IPS DF 19.7 (cell line): ENCODE data around the gene PSMA4.
"Not testable (repeated sequence)": the region's sequence is repeated elsewhere in the genome, so short reads cannot be mapped to it uniquely, and the experiment has no call there.

Experiments
- DNase-seq: peaks from one replicate; pipeline ENCODE4 v3.0.0-alpha.2; 2013; ENCODE audit warnings: low read depth, low spot score

The PSMA4 gene

DNA sequence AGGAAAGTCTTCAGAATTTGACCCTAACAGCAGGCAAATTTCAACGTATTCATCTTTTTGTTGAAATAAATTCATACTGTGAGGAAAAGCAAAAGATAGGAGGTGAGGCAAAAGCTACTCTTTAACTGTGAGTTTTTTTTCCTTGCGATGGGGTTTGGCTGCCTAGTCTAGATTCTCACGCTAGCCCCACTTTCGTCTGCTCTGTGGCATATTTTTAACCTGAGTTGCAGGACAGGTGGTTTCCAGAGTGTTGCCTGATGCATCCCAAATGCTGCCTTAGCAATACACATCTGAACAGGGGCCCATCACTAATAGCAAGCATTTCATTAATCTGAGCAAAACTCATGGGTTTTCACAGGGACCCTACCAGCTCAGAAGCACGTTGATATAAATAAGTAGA, 11.7 kb downstream of the PSMA4 start:
- DNase-seq, result no peak

DNA sequence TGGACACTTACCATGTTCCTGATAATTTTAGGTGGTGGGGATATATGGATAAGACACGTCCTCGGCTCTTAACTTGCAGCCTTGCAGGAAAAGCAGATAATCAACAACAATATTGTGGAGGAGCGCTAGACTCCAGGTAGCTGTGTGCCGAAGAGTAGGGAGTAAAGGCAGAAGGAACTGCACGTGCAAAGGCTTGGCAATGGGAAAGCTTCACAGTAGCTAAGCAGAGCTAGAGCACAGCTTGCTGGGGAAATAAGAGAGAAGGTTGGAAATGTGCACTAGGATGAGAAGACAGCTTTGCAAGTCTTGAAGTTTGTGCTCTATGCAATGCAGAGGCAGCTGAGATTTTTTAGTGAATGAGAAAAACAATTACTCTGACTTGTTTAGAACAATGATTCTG, 12.4 kb downstream of the PSMA4 start:
- DNase-seq, result no peak

DNA sequence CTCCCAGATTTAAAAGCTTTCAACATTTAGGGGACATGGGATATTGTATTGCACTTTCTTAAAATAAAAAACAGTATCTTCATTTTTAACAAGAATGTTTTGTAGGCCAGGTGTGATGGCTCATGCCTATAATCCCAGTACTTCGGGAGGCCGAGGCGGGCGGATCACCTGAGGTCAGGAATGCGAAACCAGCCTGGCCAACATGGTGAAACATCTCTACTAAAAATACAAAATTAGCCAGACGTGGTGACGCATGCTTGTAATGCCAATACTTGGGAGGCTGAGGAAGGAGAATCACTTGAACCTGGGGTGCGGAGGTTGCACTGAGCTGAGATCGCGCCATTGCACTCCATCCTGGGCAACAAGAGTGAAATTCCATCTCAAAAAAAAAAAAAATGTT, 20.0 kb downstream of the PSMA4 start:
- not testable (repeated sequence) for DNase-seq

DNA sequence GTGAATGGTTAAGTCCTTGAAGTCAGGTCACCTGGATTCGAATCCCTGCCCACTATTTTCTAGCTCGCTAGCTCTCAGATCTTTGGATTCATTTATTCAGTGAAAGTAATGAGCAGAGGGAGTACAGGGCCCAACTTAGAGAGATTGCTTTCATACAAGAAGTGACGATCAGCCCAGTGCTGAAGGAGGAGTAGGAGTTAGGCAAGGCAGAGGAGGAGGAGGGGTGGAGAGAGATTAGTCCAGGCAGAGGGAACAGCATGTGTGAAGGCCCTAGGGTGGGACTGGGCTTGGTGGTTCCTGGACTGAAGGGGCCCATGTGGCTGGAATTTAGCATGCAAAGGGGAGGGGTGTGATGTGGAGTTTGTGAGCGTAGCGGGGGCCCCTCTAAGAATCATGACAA, 21.2 kb downstream of the PSMA4 start:
- no peak for DNase-seq

DNA sequence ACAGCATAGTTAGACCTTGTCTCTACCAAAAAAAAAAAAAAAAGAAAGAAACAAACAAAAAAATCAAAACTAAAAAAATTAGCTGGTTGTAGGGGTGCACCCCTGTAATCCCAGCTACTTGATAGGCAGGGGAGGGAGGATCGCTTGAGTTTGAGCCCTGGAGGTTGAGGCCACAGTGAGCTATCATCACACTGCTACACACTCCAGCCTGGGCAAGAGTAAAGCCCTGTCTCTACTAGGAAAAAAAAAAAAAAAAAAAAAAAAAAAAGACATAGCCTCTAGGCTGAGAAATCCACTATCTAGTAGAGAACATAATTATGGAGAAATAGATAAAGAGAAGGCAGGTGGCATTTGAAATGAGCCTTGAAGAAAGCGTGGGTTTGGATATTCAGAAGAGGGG, 22.8 kb downstream of the PSMA4 start:
- no peak for DNase-seq

DNA sequence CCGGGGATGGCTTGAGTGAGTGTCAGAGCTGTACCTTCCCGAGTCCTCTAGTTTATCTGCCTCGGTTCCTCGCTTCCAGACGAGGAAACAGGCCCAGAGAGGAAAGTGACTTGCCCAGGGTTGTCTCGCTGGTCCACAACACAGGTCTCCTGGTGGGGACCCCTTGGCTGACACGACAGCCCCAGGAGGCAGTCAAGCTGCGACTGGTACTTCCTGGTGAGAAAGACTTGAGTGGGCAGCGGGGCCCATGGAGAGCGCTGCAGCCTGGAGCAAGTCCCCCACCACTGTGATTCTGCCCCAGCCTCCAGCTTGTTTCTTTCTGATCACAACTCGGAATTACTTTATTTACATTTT, 24.5 kb downstream of the PSMA4 start:
- no peak for DNase-seq

DNA sequence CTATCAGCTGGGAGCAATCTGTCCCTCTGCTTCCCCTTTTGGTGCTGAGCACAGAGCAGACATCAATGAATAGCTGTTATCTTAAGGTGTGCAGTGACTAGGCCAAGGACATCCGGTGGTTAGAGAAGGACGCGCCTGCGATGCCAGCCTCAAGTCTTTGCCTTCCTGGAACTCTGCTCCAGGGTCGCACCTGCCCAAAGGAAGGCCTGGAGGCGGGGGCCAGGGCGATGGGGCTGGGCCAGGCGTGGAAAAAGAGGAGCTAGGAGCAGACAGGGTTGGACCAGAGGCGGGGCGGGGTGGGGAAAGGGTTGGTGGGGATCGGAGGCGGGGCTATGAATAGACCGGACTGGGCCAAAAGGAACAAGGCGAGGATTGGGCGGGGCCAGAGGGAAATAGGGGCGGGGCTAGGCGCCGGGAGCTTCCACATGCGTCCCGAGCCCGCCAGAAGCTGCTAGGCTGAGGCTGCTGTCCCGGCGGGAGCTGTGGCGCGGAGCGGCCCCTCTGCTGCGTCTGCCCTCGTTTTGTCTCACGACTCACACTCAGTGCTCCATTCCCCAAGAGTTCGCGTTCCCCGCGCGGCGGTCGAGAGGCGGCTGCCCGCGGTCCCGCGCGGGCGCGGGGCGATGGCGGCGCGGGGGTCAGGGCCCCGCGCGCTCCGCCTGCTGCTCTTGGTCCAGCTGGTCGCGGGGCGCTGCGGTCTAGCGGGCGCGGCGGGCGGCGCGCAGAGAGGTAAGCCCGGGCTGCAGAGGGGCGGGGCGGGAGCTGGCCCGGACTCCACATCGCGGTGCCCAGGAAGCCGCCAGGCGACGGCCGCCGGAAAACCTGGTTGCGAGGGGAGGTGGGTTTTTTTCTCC, 25.1 kb downstream of the PSMA4 start, which contains the start of gene CHRNA5:
Gene CHRNA5 (plus strand): TSS at position 424 of the 854 bp plus-strand sequence. CDS start 200 bp downstream, at position 624.
- DNase-seq, result peak; percentile 82

DNA sequence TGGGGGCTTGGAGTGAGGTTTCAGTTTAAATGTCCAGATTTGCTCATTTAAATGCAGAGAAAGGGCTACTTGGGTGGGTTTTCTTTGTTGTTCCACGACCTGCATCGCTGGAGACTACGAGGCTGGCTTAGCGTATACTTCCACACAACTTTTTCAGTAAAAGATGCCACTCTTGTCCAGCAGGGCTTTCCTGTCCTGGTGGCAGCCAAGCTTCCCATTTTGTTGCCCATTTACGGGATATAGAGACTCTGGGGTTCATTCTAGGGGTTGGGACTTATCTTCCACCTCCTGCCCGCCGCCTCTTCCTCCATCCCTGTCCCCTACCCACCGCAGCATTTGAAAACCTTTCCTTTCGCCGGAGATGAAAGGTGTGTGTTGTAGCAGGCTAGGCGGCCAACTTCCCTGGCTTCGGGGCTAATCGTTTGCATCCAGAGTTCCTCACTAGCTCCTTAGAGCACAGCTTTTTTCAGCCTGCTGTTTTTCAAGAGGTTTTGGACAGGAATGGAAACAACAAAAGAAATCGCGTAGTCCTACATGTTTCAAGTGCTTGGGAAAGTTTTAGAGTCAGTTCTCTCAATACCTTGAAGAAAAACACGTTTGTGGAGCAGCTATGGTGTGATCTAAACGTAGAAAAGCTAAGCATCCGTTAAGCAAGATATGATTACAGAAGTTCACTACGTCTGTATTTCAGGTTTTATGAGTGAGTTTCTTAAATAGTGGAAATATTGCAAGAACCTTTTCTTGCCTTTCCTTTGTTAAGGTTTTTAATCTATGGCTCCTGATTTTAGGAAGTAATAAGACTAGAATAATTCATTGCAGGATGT, 25.9 kb downstream of the PSMA4 start:
- DNase-seq, result no peak

DNA sequence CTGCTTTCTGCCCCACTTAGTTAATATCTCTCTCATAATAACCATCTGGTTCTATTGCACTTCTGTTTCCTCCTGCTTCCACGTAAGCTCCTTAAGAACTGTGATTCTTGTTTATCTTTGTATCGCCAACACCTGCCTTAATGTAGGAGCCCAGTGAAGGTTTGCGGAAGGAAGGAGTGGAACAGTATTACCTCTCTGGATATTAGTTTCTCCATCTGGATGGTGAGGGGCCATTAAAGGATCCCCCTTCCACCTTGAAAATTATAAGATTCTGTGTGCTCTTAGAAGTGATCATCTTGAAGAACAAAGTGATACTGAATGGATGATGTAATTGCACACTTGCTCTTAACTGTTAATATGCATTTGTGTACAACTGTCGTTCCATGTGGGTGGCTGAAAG, 27.3 kb downstream of the PSMA4 start:
- DNase-seq, result no peak

DNA sequence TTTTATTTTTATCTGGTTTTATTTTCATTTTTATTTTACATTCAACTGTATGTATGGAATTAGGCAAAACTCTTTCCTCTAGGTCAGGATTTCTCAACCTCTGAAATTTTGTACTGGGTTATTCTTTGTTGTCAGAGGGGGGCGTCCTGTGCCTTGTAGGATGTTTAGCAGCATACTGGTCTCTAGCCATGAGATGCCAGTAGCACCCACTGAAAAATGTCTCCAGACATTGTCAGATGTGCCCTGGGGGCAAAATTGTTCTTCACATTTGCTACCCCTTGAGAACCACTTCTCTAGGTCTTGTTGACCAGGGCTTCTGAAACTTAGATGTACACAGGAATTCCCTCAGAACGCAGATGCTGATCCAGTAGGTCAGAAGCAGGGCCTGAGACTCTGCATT, 30.5 kb downstream of the PSMA4 start:
- DNase-seq, result no peak

DNA sequence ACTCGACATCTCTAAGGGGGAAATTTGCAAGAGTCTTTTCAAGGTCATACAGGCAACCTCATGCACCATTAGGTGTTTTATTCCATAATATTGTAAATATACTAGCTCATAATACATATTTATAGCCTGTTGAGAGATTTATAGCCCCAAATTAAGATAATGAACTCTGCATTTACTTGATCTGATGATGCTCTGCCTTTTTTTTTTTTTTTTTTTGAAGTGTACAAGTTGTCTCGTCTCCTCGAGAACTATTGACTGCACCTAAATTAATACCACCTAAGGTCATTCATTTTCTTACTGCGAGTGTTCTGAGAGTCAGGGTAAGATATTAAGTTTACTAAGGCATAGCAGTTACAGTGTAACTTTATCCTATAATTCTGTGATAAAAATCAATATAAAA, 31.1 kb downstream of the PSMA4 start:
- DNase-seq, result no peak

DNA sequence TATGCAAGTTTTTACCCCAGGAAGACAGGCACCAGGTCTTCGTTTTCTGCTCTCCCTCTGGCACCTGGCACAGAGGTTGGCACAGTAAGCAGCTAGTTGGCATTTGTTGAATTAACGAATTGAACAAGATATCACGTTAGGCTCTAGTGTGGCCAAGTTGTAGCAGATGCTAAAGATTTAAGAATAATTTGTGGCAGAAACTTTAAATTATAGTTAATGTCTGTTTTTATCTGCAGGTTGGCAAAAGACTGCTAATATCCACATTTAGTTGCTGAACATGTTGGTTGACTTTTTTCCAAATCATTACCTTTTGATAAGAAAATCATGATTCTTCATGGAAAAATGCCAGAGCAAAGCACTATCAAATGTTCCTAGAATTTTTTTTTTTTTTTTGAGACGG, 33.2 kb downstream of the PSMA4 start:
- DNase-seq, result no peak

DNA sequence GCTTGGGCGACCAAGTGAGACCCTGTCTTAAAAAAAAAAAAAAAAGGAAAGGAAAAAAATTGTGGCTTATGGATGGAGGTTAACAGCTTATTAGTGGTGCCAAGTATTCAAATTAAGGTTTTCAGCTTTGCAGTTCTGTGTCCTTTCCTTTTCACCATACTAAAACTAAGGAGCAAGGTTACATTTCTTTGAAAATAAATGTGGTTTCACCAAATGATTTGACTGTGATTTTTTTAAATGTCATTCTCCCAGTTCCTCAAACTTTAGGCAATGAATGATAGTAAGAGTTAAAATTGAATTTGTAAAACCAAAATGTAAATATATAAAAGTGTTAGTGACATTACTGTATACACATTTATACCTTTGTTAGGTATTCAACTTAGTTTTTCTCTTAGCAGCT, 34.7 kb downstream of the PSMA4 start:
- no peak for DNase-seq

DNA sequence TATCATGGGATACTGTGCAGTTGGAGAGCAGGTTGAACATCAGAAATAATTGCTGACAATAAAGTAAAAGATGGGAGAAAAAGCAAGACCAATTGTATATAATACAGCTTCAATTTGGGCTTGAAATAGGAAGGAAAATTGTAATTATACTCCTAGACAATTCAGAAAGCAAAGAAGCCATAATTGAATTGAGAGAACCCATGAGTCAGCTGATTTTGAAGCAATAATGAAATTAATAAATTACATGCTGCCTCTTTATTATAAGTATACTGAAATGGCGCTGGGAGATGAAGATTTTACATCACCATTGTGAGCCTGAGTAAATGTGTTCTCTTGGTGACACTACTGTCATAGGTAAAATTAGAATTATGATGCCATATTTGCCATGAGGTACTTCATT, 57.3 kb downstream of the PSMA4 start:
- no peak for DNase-seq

DNA sequence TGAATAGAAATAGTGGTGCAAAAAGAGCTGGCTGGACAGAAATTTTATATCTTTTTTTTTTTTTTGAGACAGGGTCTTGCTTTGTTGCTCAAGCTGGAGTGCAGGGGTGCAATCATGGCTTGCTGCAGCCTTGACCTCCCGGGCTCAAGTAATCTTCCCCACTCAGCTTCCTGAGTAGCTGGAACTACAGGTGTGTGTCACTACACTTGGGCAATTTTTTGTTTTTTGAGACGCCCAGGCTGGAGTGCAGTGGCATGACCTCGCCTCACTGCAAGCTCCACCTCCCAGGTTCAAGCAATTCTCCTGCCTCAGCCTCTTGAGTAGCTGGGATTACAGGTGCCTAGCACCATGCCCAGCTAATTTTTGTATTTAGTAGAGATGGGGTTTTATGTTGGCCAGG, 58.1 kb downstream of the PSMA4 start:
- no peak for DNase-seq

DNA sequence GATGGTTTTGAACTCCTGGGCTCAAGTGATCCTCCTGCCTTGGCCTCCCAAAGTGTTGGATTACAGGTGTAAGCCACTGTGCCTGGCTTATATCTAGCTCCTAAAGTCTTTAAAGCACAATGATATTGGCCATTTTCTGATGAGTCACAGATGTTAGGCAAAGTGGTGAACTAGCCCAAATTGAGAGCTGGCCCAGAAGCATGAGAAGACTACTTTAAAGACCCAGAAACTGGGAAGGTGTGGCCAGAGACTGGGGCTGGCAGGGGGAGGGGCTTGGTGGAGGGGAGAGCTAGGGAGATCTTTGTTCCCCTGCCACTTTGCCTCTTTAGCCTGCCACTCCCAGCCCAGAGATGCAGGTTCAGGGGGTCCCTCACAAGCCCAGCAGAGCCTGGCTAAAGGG, 58.9 kb downstream of the PSMA4 start:
- DNase-seq, result no peak
